WTC11 (cell line): ENCODE measurements around the gene STAB1. TPM values are rescaled to one million over a fixed set of nuclear protein-coding genes. Genes with fewer than 3 reads are reported as not detected.
A peak's percentile ranks its signal among the peaks of the same experiment; 100 is the strongest.

Experiments used
- ATAC-seq: fragments of 200-7000 bp; cut with Tn5 transposase; 2 replicates; pipeline ENCODE4 v1.10.0; 2021; ENCODE audit warnings: mild to moderate bottlenecking, moderate library complexity
- CTCF ChIA-PET: fragments of 300-600 bp; sonication (Branson Sonifier 250); formaldehyde crosslinking; loops from one replicate; lab custom pipeline; 2021; ENCODE audit warnings: antibody characterized with exemption; lab: Charles Lee
- POLR2A ChIA-PET: fragments of 350-600 bp; sonication (Branson Sonifier 250); formaldehyde crosslinking; loops from one replicate; lab custom pipeline; 2021; ENCODE audit warnings: antibody characterized with exemption; lab: Charles Lee
- DNase-seq: peaks from one replicate; pipeline ENCODE4 v3.0.0; 2021; ENCODE audit warnings: low spot score
- H3K27ac Mint-ChIP-seq: 2 replicates; pipeline ENCODE4 v1.8.0; 2021; ENCODE audit warnings: mixed read lengths
- H3K27me3 Mint-ChIP-seq: 2 replicates; pipeline ENCODE4 v1.8.0; 2021; ENCODE audit warnings: low read depth, mild to moderate bottlenecking, moderate library complexity, mixed read lengths
- H3K36me3 Mint-ChIP-seq: 2 replicates; pipeline ENCODE4 v1.8.0; 2021; ENCODE audit warnings: mixed read lengths
- H3K4me1 Mint-ChIP-seq: 2 replicates; pipeline ENCODE4 v1.8.0; 2022; ENCODE audit warnings: mixed read lengths
- H3K4me3 Mint-ChIP-seq: 2 replicates; pipeline ENCODE4 v1.8.0; 2021; ENCODE audit warnings: mild to moderate bottlenecking, moderate library complexity, mixed read lengths
- H3K9me3 Mint-ChIP-seq: 2 replicates; pipeline ENCODE4 v1.8.0; 2021; ENCODE audit warnings: mixed read lengths
- ATF6 ChIP-seq: sonication (generic); formaldehyde crosslinking; IDR thresholded peaks from 2 replicates; pipeline ENCODE4 v1.8.1; 2023; ENCODE audit warnings: mild to moderate bottlenecking, missing genetic modification reagents
- CREM ChIP-seq: sonication (generic); formaldehyde crosslinking; IDR thresholded peaks from 2 replicates; pipeline ENCODE4 v1.8.1; 2022; ENCODE audit warnings: mild to moderate bottlenecking, missing genetic modification reagents, moderate library complexity
- E2F4 ChIP-seq: sonication (generic); formaldehyde crosslinking; IDR thresholded peaks from 2 replicates; pipeline ENCODE4 v1.8.1; 2022; ENCODE audit warnings: low read depth, mild to moderate bottlenecking, moderate library complexity, missing genetic modification reagents, borderline replicate concordance
- ESRRA ChIP-seq: sonication (generic); formaldehyde crosslinking; IDR thresholded peaks from 2 replicates; pipeline ENCODE4 v1.8.1; 2022; ENCODE audit warnings: mild to moderate bottlenecking, missing genetic modification reagents, borderline replicate concordance
- FOXP4 ChIP-seq: sonication (generic); formaldehyde crosslinking; IDR thresholded peaks from 2 replicates; pipeline ENCODE4 v1.8.0; 2022; ENCODE audit warnings: mild to moderate bottlenecking, missing genetic modification reagents
- GRHL2 ChIP-seq: fragments of 250-450 bp; sonication (Bioruptor Pico); IDR thresholded peaks from 2 replicates; pipeline ENCODE4 v1.8.0; 2022; ENCODE audit warnings: mild to moderate bottlenecking, moderate library complexity; ENCODE audit not compliant: insufficient replicate concordance, severe bottlenecking
- IRF2 ChIP-seq: sonication (generic); formaldehyde crosslinking; IDR thresholded peaks from 2 replicates; pipeline ENCODE4 v1.8.0; 2022; ENCODE audit warnings: low read depth, missing genetic modification reagents, borderline replicate concordance
- JUN ChIP-seq: sonication (generic); formaldehyde crosslinking; IDR thresholded peaks from 2 replicates; pipeline ENCODE4 v1.8.0; 2023; ENCODE audit warnings: mild to moderate bottlenecking, missing genetic modification reagents
- NFE2L1 ChIP-seq: sonication (generic); formaldehyde crosslinking; IDR thresholded peaks from 2 replicates; pipeline ENCODE4 v1.8.1; 2023; ENCODE audit warnings: missing genetic modification reagents
- NFYB ChIP-seq: sonication (generic); formaldehyde crosslinking; conservative IDR thresholded peaks from 2 replicates; pipeline ENCODE4 v1.8.0; 2022; ENCODE audit warnings: low read depth, missing genetic modification reagents
- OVOL2 ChIP-seq: fragments of 250-450 bp; sonication (Bioruptor Pico); IDR thresholded peaks from 2 replicates; pipeline ENCODE4 v1.9.0; 2021; ENCODE audit warnings: mild to moderate bottlenecking, borderline replicate concordance
- RORB ChIP-seq: fragments of 250-450 bp; sonication (Bioruptor Pico); IDR thresholded peaks from 2 replicates; pipeline ENCODE4 v1.9.0; 2021; ENCODE audit warnings: mild to moderate bottlenecking
- USF1 ChIP-seq: sonication (generic); formaldehyde crosslinking; IDR thresholded peaks from 2 replicates; pipeline ENCODE4 v1.8.0; 2022; ENCODE audit warnings: mild to moderate bottlenecking, missing genetic modification reagents
- ZNF263 ChIP-seq: sonication (generic); formaldehyde crosslinking; IDR thresholded peaks from 2 replicates; pipeline ENCODE4 v1.8.1; 2022; ENCODE audit warnings: low read depth, mild to moderate bottlenecking, moderate library complexity, missing genetic modification reagents
- ZNF281 ChIP-seq: sonication (generic); formaldehyde crosslinking; IDR thresholded peaks from 2 replicates; pipeline ENCODE4 v1.8.0; 2023; ENCODE audit warnings: mild to moderate bottlenecking, missing genetic modification reagents
- ZNF425 ChIP-seq: fragments of 250-450 bp; sonication (Bioruptor Pico); conservative IDR thresholded peaks from 2 replicates; pipeline ENCODE4 v1.9.0; 2021; ENCODE audit warnings: mild to moderate bottlenecking
- ZNF512 ChIP-seq: sonication (generic); formaldehyde crosslinking; IDR thresholded peaks from 2 replicates; pipeline ENCODE4 v1.8.1; 2022; ENCODE audit warnings: missing genetic modification reagents, borderline replicate concordance
- total RNA-seq: library from RNA; stranded (reverse); gene quantifications from 3 replicates; pipeline ENCODE4 v1.2.3, GENCODE V29; 2021

STAB1 gene
- total RNA-seq, 1 experiment from 2014 or later: 1.9 TPM

- TF ChIP-seq ZNF425 (CRISPR knock-in tag) (no peak), OVOL2 (no peak), ESRRA (CRISPR knock-in tag) (no peak), CREM (CRISPR knock-in tag) (no peak), NFE2L1 (CRISPR knock-in tag) (no peak), IRF2 (CRISPR knock-in tag) (no peak), FOXP4 (CRISPR knock-in tag) (no peak), ZNF281 (no peak), NFYB (CRISPR knock-in tag) (no peak), RORB (CRISPR knock-in tag) (no peak), ZNF263 (no peak), ATF6 (CRISPR knock-in tag) (no peak)
Measured at GRCh38 chr3:52516509-52517195, 21.5 kb downstream of the STAB1 start (continued).

GRCh38 chr3:52517796-52518722, 22.9 kb downstream of the STAB1 start:
- H3K36me3 Mint-ChIP-seq: no peaks in the 10 kb centered on the region
- ATAC-seq (no peak), DNase-seq (no peak)
- CTCF ChIA-PET: interaction anchor here (0.8 to 2.1 kb wide), 7 partner anchors 18 to 106 kb away, joined by 3 to 12 read pairs (median 4); partner anchors contain the start of genes STAB1, TNNC1 and UQCC5
- H3K4me1 Mint-ChIP-seq: peaks cover 7% of the 10 kb centered on the region
- no peaks in the 10 kb centered on the region; the same call in 1 of the 2 replicates for H3K27me3 Mint-ChIP-seq
- H3K27ac Mint-ChIP-seq: no peak overlapping the region; the same call in 1 of the 2 replicates
- POLR2A ChIA-PET: interaction anchor here (0.6 to 1.7 kb wide), 2 partner anchors 14 to 1042 kb away, joined by 4 to 5 read pairs; no protein-coding TSS in a partner anchor
- peak overlapping the region; percentile 62 for H3K4me3 Mint-ChIP-seq
- no peaks in the 10 kb centered on the region for H3K9me3 Mint-ChIP-seq
- no peak for TF ChIP-seq JUN (CRISPR knock-in tag)
- no peak for TF ChIP-seq E2F4
- no peak for TF ChIP-seq USF1
- TF ChIP-seq GRHL2 (CRISPR knock-in tag): no peak
- TF ChIP-seq NFE2L1 (CRISPR knock-in tag): no peak
- no peak for TF ChIP-seq ZNF512 (CRISPR knock-in tag)
